ENCODE results near the gene BRSK2.

BRSK2 gene

GRCh38 chr11:1393038-1393710 lies 3.4 kb downstream of the BRSK2 start:
- no peak for TF ChIP-seq CTCF (IDR thresholded peaks at IDR 0.05; ENCODE audit: low read length, missing control alignments)
- no peak overlapping the region for H3K4me3 ChIP-seq (replicated peaks; ENCODE audit: low read depth, low read length)
- DNase-seq (ENCODE audit: low read depth), result no peak

- DNase-seq (ENCODE audit: low read depth), result no peak
- TF ChIP-seq CTCF (IDR thresholded peaks at IDR 0.05; ENCODE audit: low read length, missing control alignments), result no peak
- H3K4me3 ChIP-seq (replicated peaks; ENCODE audit: low read depth, low read length), result no peak overlapping the region
Observed at GRCh38 chr11:1394936-1395772, 5.4 kb downstream of the BRSK2 start.

- DNase-seq (ENCODE audit: low read depth), result no peak
- H3K4me3 ChIP-seq (replicated peaks; ENCODE audit: low read depth, low read length), result no peak overlapping the region
- no peak for TF ChIP-seq CTCF (IDR thresholded peaks at IDR 0.05; ENCODE audit: low read length, missing control alignments)
Observed at GRCh38 chr11:1395773-1396374, 6.1 kb downstream of the BRSK2 start.

GRCh38 chr11:1396375-1396841 lies 6.7 kb downstream of the BRSK2 start:
- no peak overlapping the region for H3K4me3 ChIP-seq (replicated peaks; ENCODE audit: low read depth, low read length)
- no peak for TF ChIP-seq CTCF (IDR thresholded peaks at IDR 0.05; ENCODE audit: low read length, missing control alignments)

GRCh38 chr11:1397146-1397861 lies 7.6 kb downstream of the BRSK2 start:
- no peak for TF ChIP-seq CTCF (IDR thresholded peaks at IDR 0.05; ENCODE audit: low read length, missing control alignments)
- no peak overlapping the region for H3K4me3 ChIP-seq (replicated peaks; ENCODE audit: low read depth, low read length)
- no peak for DNase-seq (ENCODE audit: low read depth)

More at GRCh38 chr11:1396375-1396841, 6.7 kb downstream of the BRSK2 start:
- no peak for DNase-seq (ENCODE audit: low read depth)

- TF ChIP-seq CTCF (IDR thresholded peaks at IDR 0.05; ENCODE audit: low read length, missing control alignments), result no peak
- DNase-seq (ENCODE audit: low read depth), result no peak
- H3K4me3 ChIP-seq (replicated peaks; ENCODE audit: low read depth, low read length), result no peak overlapping the region
Observed at GRCh38 chr11:1397862-1398527, 8.3 kb downstream of the BRSK2 start.

All from fibroblast of pulmonary artery (primary cell).